GM18526 (cell line): ENCODE results near the gene ACSBG1.

Source experiments
- POLR2A ChIP-seq: IDR thresholded peaks from 3 replicates; pipeline ENCODE4 v1.6.1; 2011; ENCODE audit not compliant: insufficient read length; ENCODE audit errors: extremely low read depth

ACSBG1 gene

DNA sequence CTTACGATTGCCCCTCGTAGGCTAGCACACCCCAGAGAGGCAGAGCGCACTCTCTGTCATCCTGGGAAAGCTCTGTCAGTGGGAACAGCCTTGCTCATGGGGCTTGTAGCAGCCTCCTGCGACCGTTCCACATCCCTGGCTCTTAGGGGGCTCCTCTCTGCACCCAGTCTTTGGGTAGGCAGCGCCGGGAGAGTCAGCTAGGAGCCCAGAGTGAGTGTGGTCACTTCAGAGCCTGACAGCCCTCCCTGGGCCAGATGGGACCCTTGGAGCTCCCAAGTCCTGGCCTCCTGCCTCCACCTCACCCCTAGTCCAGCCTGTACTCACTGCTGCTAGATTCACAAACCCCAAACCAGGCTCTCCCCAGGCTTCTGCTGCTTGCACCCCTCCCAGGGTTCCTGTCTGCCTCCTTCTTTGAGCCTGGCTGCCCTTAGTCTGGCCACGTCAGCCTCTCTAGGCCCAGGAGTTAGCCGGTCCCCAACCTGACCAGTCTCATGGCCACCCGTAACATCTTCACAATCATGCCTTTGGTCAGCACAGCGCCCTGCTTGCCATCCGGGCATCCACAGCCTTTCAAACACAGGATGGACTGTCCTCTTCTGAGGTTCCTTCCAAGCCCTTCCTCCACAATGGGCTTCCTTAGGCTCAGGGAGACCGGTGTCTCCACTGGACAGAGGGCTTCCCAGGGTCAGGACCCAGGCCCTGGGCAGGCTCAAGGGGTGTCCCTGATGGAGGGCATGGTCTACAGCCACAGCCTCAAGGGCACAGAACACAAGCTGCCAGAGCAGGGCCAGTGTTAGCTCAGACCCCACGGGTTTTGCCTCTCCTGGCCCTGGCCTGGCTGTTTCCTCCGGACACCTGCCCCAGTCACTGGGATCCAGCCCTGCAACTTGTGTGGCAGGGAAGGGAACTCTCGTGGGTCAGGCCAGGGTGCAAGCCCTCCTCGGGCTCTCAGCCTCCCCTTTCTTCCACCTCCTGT, 4.6 kb downstream of the ACSBG1 start:
- no peak for TF ChIP-seq POLR2A

DNA sequence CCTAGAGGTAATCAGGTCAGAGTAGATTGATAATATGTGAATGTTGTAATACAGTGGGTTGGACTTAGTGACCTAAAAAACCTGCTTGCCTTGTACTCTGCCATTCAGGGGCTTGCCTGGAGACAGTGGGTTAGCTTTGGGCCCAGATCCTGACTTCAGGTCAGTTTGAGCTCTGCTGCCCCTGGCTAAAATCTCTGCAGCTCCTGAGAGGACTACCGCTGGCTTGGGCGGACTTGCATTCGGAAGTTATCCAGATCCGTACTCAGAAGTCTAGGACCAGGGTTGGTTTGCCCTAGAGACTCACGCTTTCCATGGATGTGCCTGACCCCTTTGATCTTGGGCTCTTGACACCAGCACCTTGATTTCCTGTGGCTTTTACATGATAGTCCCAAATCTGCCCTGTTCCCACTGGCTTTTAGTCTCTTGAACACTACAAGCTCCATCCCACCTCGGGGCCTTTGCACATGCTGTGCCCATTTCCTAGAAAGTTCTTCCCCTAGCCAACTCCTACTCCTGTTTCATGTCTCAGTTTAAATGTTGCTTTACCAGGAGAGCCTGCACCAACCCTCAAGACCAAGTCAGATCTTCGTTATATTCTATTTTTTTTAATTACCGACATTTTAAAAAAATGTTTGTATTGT, 5.9 kb downstream of the ACSBG1 start:
- TF ChIP-seq POLR2A: no peak

DNA sequence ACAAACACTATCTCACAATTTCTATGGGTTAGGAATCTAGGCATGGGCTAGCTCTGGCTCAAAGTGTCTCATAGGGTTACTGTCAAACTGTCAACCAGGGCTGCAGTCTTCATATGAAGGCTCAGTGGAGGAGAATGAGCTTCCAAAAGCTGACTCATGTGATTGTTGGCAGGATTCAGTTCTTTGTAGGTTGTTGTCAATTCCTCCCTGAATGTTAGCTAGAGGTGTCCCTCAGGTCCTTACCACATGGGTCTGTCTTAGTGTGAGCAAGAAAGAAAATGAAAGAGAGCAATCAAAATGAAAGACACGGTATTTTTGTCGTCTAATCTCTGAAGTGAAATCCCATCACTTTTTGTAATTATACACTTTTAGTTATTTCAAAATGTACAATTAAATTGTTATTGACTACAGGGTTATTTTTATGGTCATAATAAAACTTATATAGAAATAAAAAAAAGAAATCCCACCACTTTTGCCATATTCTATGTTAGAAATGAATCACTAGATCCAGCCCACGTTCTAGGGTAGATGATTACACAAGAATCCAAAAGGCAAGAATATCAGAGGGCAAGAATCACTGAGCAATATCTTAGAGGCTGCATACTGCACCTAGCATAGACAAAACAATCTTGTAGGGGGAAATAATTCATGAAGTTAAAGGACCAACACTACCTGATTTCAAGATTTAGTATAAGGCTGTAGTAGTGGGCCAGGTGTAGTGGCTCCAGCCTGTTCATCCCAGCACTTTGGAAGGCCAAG, 8.4 kb downstream of the ACSBG1 start:
- TF ChIP-seq POLR2A: no peak

DNA sequence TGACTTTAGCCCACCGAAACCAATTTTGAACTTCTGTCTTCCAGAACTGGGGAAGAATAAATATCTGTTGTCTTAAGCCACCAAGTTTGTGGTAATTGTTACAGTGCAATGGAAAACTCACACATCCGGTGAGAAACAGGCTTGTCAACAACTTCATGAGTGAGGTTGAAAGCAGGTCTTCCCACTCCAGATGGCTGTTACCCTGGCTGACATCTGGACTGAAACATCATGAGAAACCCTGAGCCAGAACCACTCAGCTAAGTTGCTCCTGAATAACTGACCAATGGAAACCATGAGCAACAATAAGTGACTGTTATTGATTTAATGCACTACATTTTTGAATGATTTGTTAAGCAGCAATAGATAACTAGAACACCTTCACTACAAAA, 10.3 kb downstream of the ACSBG1 start:
- no peak for TF ChIP-seq POLR2A

DNA sequence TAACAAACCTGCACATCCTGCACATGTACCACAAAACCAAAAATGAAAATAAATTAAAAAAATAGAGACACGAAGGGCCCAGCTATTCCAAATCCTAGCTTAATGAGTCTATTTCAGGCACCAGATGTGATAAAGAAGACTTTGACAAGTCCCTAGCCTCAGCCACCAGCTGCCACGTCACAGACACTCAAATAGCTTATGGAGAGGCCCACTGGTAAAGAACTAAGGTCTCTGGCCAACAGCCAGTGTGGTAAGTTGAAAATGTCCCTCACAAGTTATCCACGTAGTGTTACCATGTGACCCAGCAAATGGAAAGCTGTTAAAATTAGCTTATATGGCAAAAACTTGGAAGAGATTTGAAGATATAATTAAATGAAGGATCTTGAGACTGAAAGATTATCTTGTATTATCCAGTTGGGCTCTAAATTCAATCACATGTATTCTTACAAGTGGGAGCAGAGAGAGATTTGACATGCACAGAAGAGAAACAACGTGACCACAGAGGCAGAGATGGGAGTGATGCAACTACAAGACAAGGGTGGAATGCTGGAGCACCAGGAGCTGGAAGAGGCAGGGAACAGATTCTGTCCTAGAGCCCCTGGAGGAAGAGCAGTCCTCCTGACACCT, 10.9 kb downstream of the ACSBG1 start:
- TF ChIP-seq POLR2A: no peak

DNA sequence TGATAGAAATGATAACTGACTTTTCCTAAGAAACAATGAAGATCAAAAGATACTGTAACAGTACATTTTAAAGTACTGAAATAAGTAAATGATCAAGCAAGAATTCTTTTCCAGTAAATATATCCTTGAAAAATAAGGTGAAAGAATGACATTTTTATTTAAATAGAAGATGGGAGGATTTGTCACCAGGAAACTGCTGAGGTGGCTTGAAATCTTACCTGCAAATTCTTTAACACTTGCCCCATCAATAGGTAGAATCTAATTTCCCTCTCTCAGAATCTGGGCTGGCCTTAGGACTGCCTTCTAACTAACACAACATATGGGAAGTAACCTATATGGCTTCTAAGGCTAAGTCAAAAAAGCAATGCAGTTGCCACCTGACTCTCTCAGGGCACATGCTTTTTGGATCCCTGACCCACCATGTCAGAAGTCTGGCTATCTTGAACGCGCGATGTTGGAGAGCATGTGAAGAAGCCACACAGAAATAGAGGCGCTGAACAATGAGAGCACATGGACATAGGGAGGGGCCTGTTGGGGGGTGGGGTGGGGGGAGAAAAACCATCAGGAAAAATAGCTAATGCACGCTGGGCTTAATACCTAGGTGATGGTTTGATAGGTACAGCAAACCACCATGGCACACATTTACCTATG, 11.5 kb downstream of the ACSBG1 start:
- no peak for TF ChIP-seq POLR2A

GRCh38 chr15:78220713-78221112, 13.7 kb downstream of the ACSBG1 start:
- TF ChIP-seq POLR2A: no peak

DNA sequence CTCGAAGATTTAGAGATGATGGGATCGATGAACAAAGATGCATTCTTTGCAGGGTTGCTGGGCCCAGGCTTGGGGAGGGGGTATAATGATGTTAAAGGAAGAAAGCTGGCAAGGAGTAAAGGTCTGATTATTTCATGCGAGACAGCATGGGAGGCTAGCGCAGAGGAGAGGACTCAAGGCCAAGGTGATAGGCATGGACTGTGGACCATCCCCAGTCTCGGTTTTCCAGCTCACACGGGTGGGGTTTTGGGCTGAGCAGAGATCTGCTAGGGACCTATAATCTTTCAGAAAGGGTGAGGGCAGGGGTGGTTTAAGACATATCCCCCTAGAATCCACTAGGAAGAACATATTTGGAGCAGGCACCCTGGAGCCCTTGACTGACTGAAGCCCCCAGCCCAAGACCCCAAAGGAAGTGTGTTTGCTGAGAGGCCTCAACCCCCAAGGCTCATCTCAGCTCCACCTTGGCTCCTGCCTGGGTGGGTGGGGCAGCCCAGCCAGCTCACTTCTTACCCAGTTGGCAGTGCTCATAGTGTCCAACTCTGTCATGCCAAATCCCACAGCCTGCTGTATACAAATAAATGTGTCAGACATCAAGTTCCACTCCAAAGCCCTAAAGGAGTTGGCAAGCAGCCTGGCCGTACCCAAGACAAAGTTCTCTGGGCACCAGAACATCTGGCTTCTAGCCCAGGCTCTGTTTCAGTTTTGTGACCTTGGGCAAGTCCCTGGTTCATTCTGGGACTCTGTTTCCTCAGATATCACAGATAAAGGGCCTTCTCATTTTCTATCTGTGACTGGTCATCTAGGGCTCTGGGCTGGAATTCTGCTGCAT, 17.9 kb downstream of the ACSBG1 start:
- TF ChIP-seq POLR2A: no peak

DNA sequence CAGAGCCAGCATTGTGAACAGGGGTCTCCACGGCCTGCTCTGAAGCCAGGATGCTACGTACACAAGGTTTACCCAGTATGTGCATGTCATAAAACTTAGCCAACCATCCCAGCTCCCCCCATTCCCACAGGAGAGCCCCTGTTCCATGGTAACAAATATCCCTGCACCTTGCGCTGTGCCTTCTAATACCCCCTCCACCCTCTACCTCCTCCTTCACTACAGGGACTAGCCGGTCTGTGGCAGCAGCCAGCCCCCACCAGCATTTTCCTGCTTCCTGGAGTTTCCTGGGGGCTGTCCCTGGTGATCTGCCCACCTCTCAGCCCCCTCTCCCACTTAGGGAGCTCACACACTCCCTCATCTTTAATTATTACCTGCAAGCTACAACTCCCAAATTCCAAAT, 20.4 kb downstream of the ACSBG1 start:
- no peak for TF ChIP-seq POLR2A

DNA sequence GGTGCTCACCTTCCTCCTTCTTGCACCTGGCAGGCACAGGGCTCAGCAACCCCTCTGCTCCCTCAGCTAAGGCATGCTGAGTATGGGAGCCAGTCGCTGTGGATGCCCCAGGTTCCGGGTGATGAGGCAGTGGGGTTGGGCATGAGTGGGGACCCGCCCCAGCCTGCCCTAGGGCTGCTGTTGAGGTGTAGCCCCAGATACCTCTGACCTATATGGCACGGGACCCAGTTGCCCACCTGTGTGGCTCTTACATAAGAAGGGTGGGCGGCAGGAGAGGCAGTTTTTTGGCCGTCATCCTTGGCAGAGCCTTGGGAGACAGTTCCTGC, 21.0 kb downstream of the ACSBG1 start:
- no peak for TF ChIP-seq POLR2A

- no peak for TF ChIP-seq POLR2A
These were observed 21.6 kb downstream of the ACSBG1 start for GRCh38 chr15:78212546-78213424.

- TF ChIP-seq POLR2A: no peak
These were observed 22.4 kb downstream of the ACSBG1 start for GRCh38 chr15:78212008-78212407.

- no peak for TF ChIP-seq POLR2A
These were observed 23.0 kb downstream of the ACSBG1 start for GRCh38 chr15:78211189-78211921.

DNA sequence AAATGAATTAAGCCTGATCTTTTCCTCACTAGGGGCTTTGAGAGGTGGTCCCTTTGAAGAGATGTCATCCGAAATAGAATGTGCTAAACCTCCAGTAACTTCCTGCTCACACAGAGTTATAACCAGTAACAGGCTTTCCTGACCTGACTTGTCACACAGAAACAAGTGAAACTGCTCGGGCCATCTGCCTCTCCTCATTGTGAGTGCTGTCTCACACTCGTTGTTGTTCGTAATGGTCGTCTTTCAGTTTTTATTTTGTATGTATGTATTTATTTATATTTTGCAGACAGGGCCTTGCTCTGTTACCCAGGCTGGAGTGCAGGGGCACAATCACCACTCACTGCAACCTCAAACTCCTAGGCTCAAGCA, 24.0 kb downstream of the ACSBG1 start:
- no peak for TF ChIP-seq POLR2A
